DLD1 (cell line): ENCODE measurements around the gene CCR5AS.
"Not testable (repeated sequence)": the region's sequence is repeated elsewhere in the genome, so short reads cannot be mapped to it uniquely, and the experiment has no call there.

Source experiments
- in situ Hi-C: cut with HindIII; loops from 2 replicates; pipeline ENCODE4 v1.10.0; 2017; ENCODE audit warnings: low sequenced_read_pairs

The CCR5AS gene

GRCh38 chr3:46406788-46407611 lies at the start of gene CCR5AS, which contains the start of gene CCRL2:
Gene CCR5AS (minus strand): TSS chr3:46407066.
Gene CCRL2 (plus strand): TSS chr3:46407259. CDS start chr3:46408080, 821 bp downstream.
- in situ Hi-C loops = no loop called here

GRCh38 chr3:46456118-46456517 lies 49.3 kb upstream of the CCR5AS start:
- in situ Hi-C loops = no loop called here

GRCh38 chr3:46455231-46456115 lies 48.6 kb upstream of the CCR5AS start:
- in situ Hi-C loops = no loop called here

GRCh38 chr3:46454606-46455005 lies 47.7 kb upstream of the CCR5AS start:
- in situ Hi-C loops = no loop called here

- in situ Hi-C loops = no loop called here
Observed at GRCh38 chr3:46454209-46454595, 47.3 kb upstream of the CCR5AS start.

- in situ Hi-C loops = no loop called here
Observed at GRCh38 chr3:46453526-46454208, 46.8 kb upstream of the CCR5AS start.

GRCh38 chr3:46449755-46450552 lies 43.1 kb upstream of the CCR5AS start:
- in situ Hi-C loops = no loop called here

GRCh38 chr3:46448721-46449120 lies 41.9 kb upstream of the CCR5AS start:
- in situ Hi-C loops = no loop called here

GRCh38 chr3:46447228-46447985 lies 40.5 kb upstream of the CCR5AS start:
- in situ Hi-C loops = no loop called here

GRCh38 chr3:46442576-46443530 lies 36.0 kb upstream of the CCR5AS start:
- in situ Hi-C loops = no loop called here

- in situ Hi-C loops = no loop called here
Observed at GRCh38 chr3:46440531-46441294, 33.8 kb upstream of the CCR5AS start.

- in situ Hi-C loops = no loop called here
Observed at GRCh38 chr3:46438831-46439230, 32.0 kb upstream of the CCR5AS start.

- in situ Hi-C loops = no loop called here
Observed at GRCh38 chr3:46435081-46435726, 28.3 kb upstream of the CCR5AS start.

- in situ Hi-C loops = no loop called here
Observed at GRCh38 chr3:46433841-46434240, 27.0 kb upstream of the CCR5AS start.

GRCh38 chr3:46433118-46433517 lies 26.3 kb upstream of the CCR5AS start:
- in situ Hi-C loops = not testable (repeated sequence)

GRCh38 chr3:46431905-46432304 lies 25.0 kb upstream of the CCR5AS start:
- in situ Hi-C loops = not testable (repeated sequence)

- in situ Hi-C loops = not testable (repeated sequence)
Observed at GRCh38 chr3:46430879-46431278, 24.0 kb upstream of the CCR5AS start.
